Gastrocnemius medialis (tissue), 4 donors: Measurements from ENCODE around the gene SLC19A2.

ENCODE experiments used
- CTCF ChIP-seq, 5 experiments: fragments of 450-650 bp in 3 of 5; fragments of 200-600 bp in 2 of 5; sonication (generic) in 2 of 5; IDR thresholded peaks in 4 of 5; conservative IDR thresholded peaks in 1 of 5; 1 replicate in 4 of 5; 2 replicates in 1 of 5; pipeline ENCODE4 v1.5.1; 2016 to 2019; ENCODE audit warnings: antibody characterized with exemption in 5 of 5, mild to moderate bottlenecking in 3 of 5, moderate library complexity in 3 of 5
- POLR2A ChIP-seq, 2 donors: fragments of 450-650 bp; IDR thresholded peaks; one replicate each; pipeline ENCODE4 v1.6.1; 2017; ENCODE audit warnings: antibody characterized with exemption in 2 of 2, mild to moderate bottlenecking in 2 of 2, moderate library complexity in 2 of 2

GRCh38 chr1:169451218-169451824 is 34.4 kb downstream of the SLC19A2 start:
- TF ChIP-seq CTCF (IDR thresholded peaks at IDR 0.05 in 4 of 5, conservative IDR thresholded peaks at IDR 0.05 in 1 of 5) (no peak), POLR2A (IDR thresholded peaks at IDR 0.05) (no peak)
